GM23338 (cell line): Measurements from ENCODE around the gene RTEL1.

Source experiments
- CTCF ChIP-seq, 2 experiments: fragments of 200-600 bp in 1 of 2; sonication (generic) in 1 of 2; conservative IDR thresholded peaks; 2 replicates each; pipeline versions ENCODE4 v1.5.1 to v1.6.1; 2016 to 2017; ENCODE audit warnings: antibody characterized with exemption in 2 of 2, low read depth in 2 of 2, mild to moderate bottlenecking in 2 of 2, moderate library complexity in 1 of 2
- ETS1 ChIP-seq: IDR thresholded peaks from 2 replicates; pipeline ENCODE4 v1.6.1; 2016; ENCODE audit warnings: antibody characterized with exemption
- EZH2 ChIP-seq: fragments of 200-600 bp; sonication (generic); IDR thresholded peaks from one replicate; pipeline ENCODE4 v1.8.0; 2017; ENCODE audit warnings: antibody characterized with exemption, mild to moderate bottlenecking, low read depth; ENCODE audit not compliant: unreplicated experiment
- POLR2AphosphoS5 ChIP-seq: IDR thresholded peaks from 2 replicates; pipeline ENCODE4 v1.6.1; 2016; ENCODE audit warnings: antibody characterized with exemption, low read depth
- REST ChIP-seq: IDR thresholded peaks from one replicate; pipeline ENCODE4 v1.6.1; 2018; ENCODE audit warnings: antibody characterized with exemption; ENCODE audit not compliant: unreplicated experiment
- ZNF114 ChIP-seq: fragments of 250-450 bp; sonication (Bioruptor Pico); IDR thresholded peaks from 2 replicates; pipeline ENCODE4 v1.5.0; 2020; ENCODE audit warnings: mild to moderate bottlenecking, moderate library complexity
- ZNF331 ChIP-seq: fragments of 250-450 bp; sonication (Bioruptor Pico); IDR thresholded peaks from 2 replicates; pipeline ENCODE4 v1.5.0; 2020; ENCODE audit warnings: low read depth, mild to moderate bottlenecking, moderate library complexity

- TF ChIP-seq CTCF (conservative IDR thresholded peaks at IDR 0.05; ENCODE audit: low read depth in 2 of 2) (no peak), POLR2AphosphoS5 (no peak), EZH2 (no peak), REST (no peak), ZNF114 (CRISPR knock-in tag) (no peak), ZNF331 (no peak), ETS1 (no peak)
Observed at GRCh38 chr20:63672666-63673065, 14.6 kb downstream of the RTEL1 start.
